ENCODE results near the gene CARD11.

Gene CARD11

GRCh38 chr7:2903682-2904162 lies 139.9 kb downstream of the CARD11 start:
- Histone ChIP-seq H3K4me2 (ENCODE audit: low read length) (no peak overlapping the region), H3K36me3 (ENCODE audit: control insufficient read depth, insufficient read depth, low read length) (no peaks in the 10 kb centered on the region), H3K9ac (no peak overlapping the region), H2AFZ (no peak overlapping the region), H3K27me3 (ENCODE audit: control insufficient read depth, insufficient read depth, low read length) (no peaks in the 10 kb centered on the region), H3K9me3 (ENCODE audit: control insufficient read depth, low read length) (no peaks in the 10 kb centered on the region), H3K4me3 (ENCODE audit: low read depth, low read length) (no peak overlapping the region), H3K4me1 (no peaks in the 10 kb centered on the region), H3K79me2 (no peaks in the 10 kb centered on the region), H3K27ac (no peak overlapping the region)
- TF ChIP-seq, protein P1, sequence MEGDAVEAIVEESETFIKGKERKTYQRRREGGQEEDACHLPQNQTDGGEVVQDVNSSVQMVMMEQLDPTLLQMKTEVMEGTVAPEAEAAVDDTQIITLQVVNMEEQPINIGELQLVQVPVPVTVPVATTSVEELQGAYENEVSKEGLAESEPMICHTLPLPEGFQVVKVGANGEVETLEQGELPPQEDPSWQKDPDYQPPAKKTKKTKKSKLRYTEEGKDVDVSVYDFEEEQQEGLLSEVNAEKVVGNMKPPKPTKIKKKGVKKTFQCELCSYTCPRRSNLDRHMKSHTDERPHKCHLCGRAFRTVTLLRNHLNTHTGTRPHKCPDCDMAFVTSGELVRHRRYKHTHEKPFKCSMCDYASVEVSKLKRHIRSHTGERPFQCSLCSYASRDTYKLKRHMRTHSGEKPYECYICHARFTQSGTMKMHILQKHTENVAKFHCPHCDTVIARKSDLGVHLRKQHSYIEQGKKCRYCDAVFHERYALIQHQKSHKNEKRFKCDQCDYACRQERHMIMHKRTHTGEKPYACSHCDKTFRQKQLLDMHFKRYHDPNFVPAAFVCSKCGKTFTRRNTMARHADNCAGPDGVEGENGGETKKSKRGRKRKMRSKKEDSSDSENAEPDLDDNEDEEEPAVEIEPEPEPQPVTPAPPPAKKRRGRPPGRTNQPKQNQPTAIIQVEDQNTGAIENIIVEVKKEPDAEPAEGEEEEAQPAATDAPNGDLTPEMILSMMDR (IDR thresholded peaks at IDR 0.05), result no peak

GRCh38 chr7:2897023-2897422 lies 146.6 kb downstream of the CARD11 start:
- no peaks in the 10 kb centered on the region for H3K9me3 ChIP-seq (ENCODE audit: control insufficient read depth, low read length)
- no peak overlapping the region for H3K27ac ChIP-seq
- no peak overlapping the region for H2AFZ ChIP-seq
- H3K4me2 ChIP-seq (ENCODE audit: low read length), result no peak overlapping the region
- H3K79me2 ChIP-seq, result no peaks in the 10 kb centered on the region
- H3K27me3 ChIP-seq (ENCODE audit: control insufficient read depth, insufficient read depth, low read length), result no peaks in the 10 kb centered on the region
- no peaks in the 10 kb centered on the region for H3K36me3 ChIP-seq (ENCODE audit: control insufficient read depth, insufficient read depth, low read length)
- H3K4me3 ChIP-seq (ENCODE audit: low read depth, low read length), result no peak overlapping the region
- no peak overlapping the region for H3K9ac ChIP-seq
- H3K4me1 ChIP-seq, result no peaks in the 10 kb centered on the region
- TF ChIP-seq, protein P1 (IDR thresholded peaks at IDR 0.05), result no peak

GRCh38 chr7:2896131-2896530 lies 147.5 kb downstream of the CARD11 start:
- H3K9me3 ChIP-seq (ENCODE audit: control insufficient read depth, low read length), result no peaks in the 10 kb centered on the region
- no peak overlapping the region for H3K27ac ChIP-seq
- H3K4me1 ChIP-seq, result no peaks in the 10 kb centered on the region
- no peak overlapping the region for H2AFZ ChIP-seq
- TF ChIP-seq, protein P1 (IDR thresholded peaks at IDR 0.05), result no peak
- H3K27me3 ChIP-seq (ENCODE audit: control insufficient read depth, insufficient read depth, low read length), result no peaks in the 10 kb centered on the region
- no peak overlapping the region for H3K4me3 ChIP-seq (ENCODE audit: low read depth, low read length)
- H3K79me2 ChIP-seq, result no peaks in the 10 kb centered on the region
- no peaks in the 10 kb centered on the region for H3K36me3 ChIP-seq (ENCODE audit: control insufficient read depth, insufficient read depth, low read length)
- H3K9ac ChIP-seq, result no peak overlapping the region
- H3K4me2 ChIP-seq (ENCODE audit: low read length), result no peak overlapping the region

GRCh38 chr7:2894118-2894940 lies 149.3 kb downstream of the CARD11 start:
- TF ChIP-seq, protein P1 (IDR thresholded peaks at IDR 0.05), result no peak
- H3K36me3 ChIP-seq (ENCODE audit: control insufficient read depth, insufficient read depth, low read length), result no peaks in the 10 kb centered on the region
- no peaks in the 10 kb centered on the region for H3K27me3 ChIP-seq (ENCODE audit: control insufficient read depth, insufficient read depth, low read length)
- no peak overlapping the region for H3K4me2 ChIP-seq (ENCODE audit: low read length)
- H3K4me3 ChIP-seq (ENCODE audit: low read depth, low read length), result no peak overlapping the region
- H3K27ac ChIP-seq, result no peak overlapping the region
- no peak overlapping the region for H3K9ac ChIP-seq
- H2AFZ ChIP-seq, result no peak overlapping the region
- H3K4me1 ChIP-seq, result no peaks in the 10 kb centered on the region
- H3K79me2 ChIP-seq, result no peaks in the 10 kb centered on the region
- H3K9me3 ChIP-seq (ENCODE audit: control insufficient read depth, low read length), result no peaks in the 10 kb centered on the region

Data from parathyroid adenoma (tissue), 2 donors.